Prostate gland (tissue), 2 donors: ENCODE data around the gene ABLIM1. TPM values are rescaled to one million over a fixed set of nuclear protein-coding genes. Genes with fewer than 3 reads are reported as not detected.

ENCODE experiments used
- DNase-seq: peaks from one replicate; pipeline ENCODE4 v3.0.0-alpha.2; 2019; ENCODE audit warnings: low spot score
- H3K27ac ChIP-seq, 2 donors: fragments of 200-600 bp; sonication (generic); 2 replicates each; pipeline ENCODE4 v1.5.1; 2017 to 2019
- H3K27me3 ChIP-seq: fragments of 200-600 bp; sonication (generic); replicated peaks from 2 replicates; pipeline ENCODE4 v1.5.1; 2019; ENCODE audit not compliant: insufficient read depth
- H3K36me3 ChIP-seq, 2 donors: fragments of 200-600 bp; sonication (generic); 1 replicate in 1 of 2; 2 replicates in 1 of 2; pipeline versions ENCODE4 v1.5.1 to v1.8.1; 2017 to 2019
- H3K4me1 ChIP-seq: fragments of 200-600 bp; sonication (generic); replicated peaks from 2 replicates; pipeline ENCODE4 v1.5.1; 2019
- H3K4me3 ChIP-seq, 2 donors: fragments of 200-600 bp; sonication (generic); 2 replicates each; pipeline ENCODE4 v1.5.1; 2017 to 2019
- H3K9me3 ChIP-seq: fragments of 200-600 bp; sonication (generic); 2 replicates; pipeline ENCODE4 v1.5.1; 2017
- POLR2A ChIP-seq: fragments of 450-650 bp; IDR thresholded peaks from one replicate; pipeline ENCODE4 v1.6.1; 2016; ENCODE audit warnings: antibody characterized with exemption, mild to moderate bottlenecking
- POLR2AphosphoS5 ChIP-seq: sonication (generic); formaldehyde crosslinking; IDR thresholded peaks from one replicate; pipeline ENCODE4 v1.6.1; 2017; ENCODE audit warnings: antibody characterized with exemption
- WGBS: methylation state at CpG from one replicate; pipeline ENCODE4 v1.1.5; 2018; 5-methylcytosine and 5-hydroxymethylcytosine counted together
- intact Hi-C: fragments of 100-400 bp; cut with DNase I; formaldehyde crosslinking; loops from one replicate; pipeline ENCODE4 v1.14.2; 2022
- total RNA-seq, 2 donors: library from RNA; depleted of rRNA; stranded (reverse); fragments of >200 nt; gene quantifications; one replicate each; pipeline ENCODE4 v1.1.0, GENCODE V29; 2016
- TF ChIP-seq, protein P1 (sequence below), 4 experiments: fragments of 200-600 bp in 2 of 4; fragments of 450-650 bp in 2 of 4; sonication (generic) in 2 of 4; IDR thresholded peaks; 1 replicate in 3 of 4; 2 replicates in 1 of 4; pipeline ENCODE4 v1.5.1; 2016 to 2019; ENCODE audit warnings: antibody characterized with exemption in 4 of 4, mild to moderate bottlenecking in 2 of 4, moderate library complexity in 2 of 4

ABLIM1 gene
- total RNA-seq, 2 donors from 2014 or later = 43.9 to 138 TPM

DNA sequence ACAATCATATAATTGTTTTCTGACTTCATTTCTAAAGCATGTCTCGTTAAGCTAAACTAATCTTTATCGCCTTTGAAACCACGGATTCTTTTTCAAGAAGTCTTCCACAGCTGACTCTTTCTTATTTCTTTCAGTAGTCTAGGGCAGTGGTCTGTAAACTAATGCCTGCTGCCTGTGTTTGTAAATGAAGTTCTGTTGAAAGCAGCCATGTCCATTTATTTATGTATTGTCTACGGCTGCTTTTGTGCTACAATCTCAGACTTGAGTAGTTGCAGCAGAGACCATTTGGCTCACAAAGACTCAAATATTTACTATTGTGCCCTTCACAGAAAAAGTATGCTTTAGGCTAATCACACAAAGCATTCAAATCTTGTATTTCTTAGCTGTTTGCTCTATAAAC, 20.3 kb upstream of the ABLIM1 start:
- intact Hi-C loops = no loop called here
- Histone ChIP-seq H3K27me3 (no peaks in the 10 kb centered on the region), H3K4me1 (no peaks in the 10 kb centered on the region), H3K9me3 (no peaks in the 10 kb centered on the region), H3K36me3 (no peaks in the 10 kb centered on the region), H3K4me3 (no peak overlapping the region), H3K27ac (no peak overlapping the region)
- TF ChIP-seq, protein P1, sequence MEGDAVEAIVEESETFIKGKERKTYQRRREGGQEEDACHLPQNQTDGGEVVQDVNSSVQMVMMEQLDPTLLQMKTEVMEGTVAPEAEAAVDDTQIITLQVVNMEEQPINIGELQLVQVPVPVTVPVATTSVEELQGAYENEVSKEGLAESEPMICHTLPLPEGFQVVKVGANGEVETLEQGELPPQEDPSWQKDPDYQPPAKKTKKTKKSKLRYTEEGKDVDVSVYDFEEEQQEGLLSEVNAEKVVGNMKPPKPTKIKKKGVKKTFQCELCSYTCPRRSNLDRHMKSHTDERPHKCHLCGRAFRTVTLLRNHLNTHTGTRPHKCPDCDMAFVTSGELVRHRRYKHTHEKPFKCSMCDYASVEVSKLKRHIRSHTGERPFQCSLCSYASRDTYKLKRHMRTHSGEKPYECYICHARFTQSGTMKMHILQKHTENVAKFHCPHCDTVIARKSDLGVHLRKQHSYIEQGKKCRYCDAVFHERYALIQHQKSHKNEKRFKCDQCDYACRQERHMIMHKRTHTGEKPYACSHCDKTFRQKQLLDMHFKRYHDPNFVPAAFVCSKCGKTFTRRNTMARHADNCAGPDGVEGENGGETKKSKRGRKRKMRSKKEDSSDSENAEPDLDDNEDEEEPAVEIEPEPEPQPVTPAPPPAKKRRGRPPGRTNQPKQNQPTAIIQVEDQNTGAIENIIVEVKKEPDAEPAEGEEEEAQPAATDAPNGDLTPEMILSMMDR (IDR thresholded peaks at IDR 0.05) = no peak
- TF ChIP-seq POLR2A = no peak
- TF ChIP-seq POLR2AphosphoS5 = no peak
- WGBS = 63% methylated on average over 4 of the region's 4 CpGs
- DNase-seq = no peak

DNA sequence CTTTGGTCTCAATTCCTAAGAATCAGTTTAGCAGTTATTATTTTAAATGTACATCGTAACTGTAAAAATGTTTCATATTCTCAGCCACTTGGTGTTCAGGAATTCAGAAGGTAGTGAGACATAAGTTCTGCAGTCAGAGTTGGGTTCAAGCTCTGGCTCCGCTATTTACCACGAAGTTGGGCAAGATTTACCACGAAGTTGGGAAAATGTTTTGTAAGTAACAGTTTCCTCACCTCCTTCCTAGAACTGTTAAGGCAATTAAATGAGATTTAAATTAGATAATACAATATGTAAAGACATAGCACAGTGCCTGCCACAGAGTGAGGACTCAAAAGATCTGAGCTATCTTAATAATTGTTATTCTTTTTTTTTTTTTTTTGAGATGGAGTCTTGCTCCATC, 16.3 kb upstream of the ABLIM1 start:
- DNase-seq = no peak
- TF ChIP-seq POLR2A = no peak
- no peak for TF ChIP-seq POLR2AphosphoS5
- TF ChIP-seq, protein P1 (IDR thresholded peaks at IDR 0.05) = no peak
- Histone ChIP-seq H3K4me1 (no peaks in the 10 kb centered on the region), H3K4me3 (no peak overlapping the region), H3K9me3 (no peaks in the 10 kb centered on the region), H3K27ac (no peak overlapping the region), H3K27me3 (no peaks in the 10 kb centered on the region), H3K36me3 (no peaks in the 10 kb centered on the region)
- intact Hi-C loops = no loop called here
- 93% methylated on average over 4 of the region's 4 CpGs for WGBS

DNA sequence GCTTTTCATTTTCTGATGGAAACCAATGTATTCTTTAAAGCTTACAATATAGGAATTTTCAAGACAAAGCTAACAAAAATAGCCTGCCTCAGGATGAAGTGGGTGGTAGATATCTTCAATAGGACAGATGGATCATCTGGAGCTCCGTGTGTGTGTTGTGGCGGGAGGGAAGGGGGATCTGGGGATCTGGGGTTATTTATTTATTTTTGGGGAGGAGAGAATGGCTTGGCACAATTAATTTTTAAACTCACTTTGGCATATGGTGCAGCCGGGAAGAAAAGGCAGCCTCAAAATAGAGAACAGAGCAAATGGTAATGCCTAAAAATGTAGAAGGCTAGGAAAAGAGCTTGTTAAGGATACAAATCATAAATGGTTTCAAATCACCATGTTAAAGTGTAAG, 11.6 kb upstream of the ABLIM1 start:
- no peaks in the 10 kb centered on the region for H3K36me3 ChIP-seq
- DNase-seq = no peak
- no peaks in the 10 kb centered on the region for H3K9me3 ChIP-seq
- no peak overlapping the region for H3K4me3 ChIP-seq
- H3K27me3 ChIP-seq = no peaks in the 10 kb centered on the region
- H3K27ac ChIP-seq = no peak overlapping the region
- H3K4me1 ChIP-seq = no peaks in the 10 kb centered on the region
- intact Hi-C loops = no loop called here
- TF ChIP-seq POLR2A (no peak), POLR2AphosphoS5 (no peak)
- 92% methylated on average over 3 of the region's 3 CpGs for whole genome bisulfite sequencing

DNA sequence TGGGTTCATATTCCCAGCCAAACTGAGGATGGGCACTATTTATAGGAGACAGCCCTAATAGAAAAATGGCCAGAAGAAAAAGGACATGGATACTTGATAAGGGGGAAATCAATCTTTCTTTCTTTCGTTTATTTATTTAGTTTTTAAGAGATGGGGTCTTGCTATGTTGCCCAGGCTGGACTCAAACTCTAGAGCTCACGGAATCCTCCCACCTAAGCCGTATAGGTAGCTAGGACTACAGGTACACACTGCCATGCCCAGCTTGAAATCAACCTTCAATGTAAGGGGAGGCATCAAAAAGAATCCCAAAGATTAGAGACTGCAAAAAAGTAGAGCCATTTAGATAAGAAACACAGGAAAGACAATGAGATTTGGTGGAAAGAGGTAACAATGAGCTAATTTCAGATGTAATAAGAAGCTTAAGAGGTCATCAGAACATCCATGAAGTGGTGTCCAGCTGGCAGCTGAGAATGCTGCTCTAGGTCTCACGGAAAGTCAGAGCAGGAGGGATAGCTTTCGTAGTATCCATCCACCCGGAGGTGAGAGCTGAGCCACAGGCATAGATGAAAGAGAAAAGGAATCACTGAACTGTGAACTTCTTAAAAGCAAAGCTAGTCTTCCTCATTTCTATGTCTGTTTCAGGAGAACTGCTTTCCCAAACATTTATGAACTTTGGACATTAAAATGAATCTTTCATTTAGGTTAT, 10.5 kb upstream of the ABLIM1 start:
- Histone ChIP-seq H3K27ac (no peak overlapping the region), H3K36me3 (no peaks in the 10 kb centered on the region), H3K4me1 (no peaks in the 10 kb centered on the region), H3K9me3 (no peaks in the 10 kb centered on the region), H3K27me3 (no peaks in the 10 kb centered on the region), H3K4me3 (no peak overlapping the region)
- DNase-seq = no peak
- TF ChIP-seq, protein P1 (IDR thresholded peaks at IDR 0.05) = no peak
- TF ChIP-seq POLR2A (no peak), POLR2AphosphoS5 (no peak)
- intact Hi-C loops = no loop called here
- 93% methylated on average over 6 of the region's 6 CpGs for WGBS

DNA sequence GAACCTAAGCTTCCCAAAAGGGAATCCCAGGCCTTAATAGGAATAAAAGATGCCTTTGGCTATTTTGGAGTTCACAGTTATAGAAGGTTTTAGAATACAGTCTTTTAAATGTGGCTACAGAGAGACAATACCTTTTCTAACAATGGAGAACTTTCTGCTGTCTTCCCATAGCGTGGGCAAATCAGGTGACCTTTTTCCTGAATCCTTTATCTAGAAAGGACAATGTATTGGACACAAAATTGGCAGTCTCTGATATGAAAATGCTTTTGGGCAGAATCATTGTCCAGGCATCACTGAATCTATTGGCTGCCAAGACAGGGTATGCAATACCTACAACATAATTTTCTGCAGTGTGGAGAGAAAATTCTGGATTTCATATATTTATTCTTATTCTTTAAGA, 7.8 kb upstream of the ABLIM1 start:
- no peak for TF ChIP-seq POLR2A
- H3K36me3 ChIP-seq = no peaks in the 10 kb centered on the region
- no peak for DNase-seq
- intact Hi-C loops = no loop called here
- H3K27ac ChIP-seq = no peak overlapping the region
- no peaks in the 10 kb centered on the region for H3K9me3 ChIP-seq
- H3K27me3 ChIP-seq = no peaks in the 10 kb centered on the region
- 86% methylated on average over 1 of the region's 1 CpG for WGBS
- H3K4me1 ChIP-seq = no peaks in the 10 kb centered on the region
- H3K4me3 ChIP-seq = no peak overlapping the region

DNA sequence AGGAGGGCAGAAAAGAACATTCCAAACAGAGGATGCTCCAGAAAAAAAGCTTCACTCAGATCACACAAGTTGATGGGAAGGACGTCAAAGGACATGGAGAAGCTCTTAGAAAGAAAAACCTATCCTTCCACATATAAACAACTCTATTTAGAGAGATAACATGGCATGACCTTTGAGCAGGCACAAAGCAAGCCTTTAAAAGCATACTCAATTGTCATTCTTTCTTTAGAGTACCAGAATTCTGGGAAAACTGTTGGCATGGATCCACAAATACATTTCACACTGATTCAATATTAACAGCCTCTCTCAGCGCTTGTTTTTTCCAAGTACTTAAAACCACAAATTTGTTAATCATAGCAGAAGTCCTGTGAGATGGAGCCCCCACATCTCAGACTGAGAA, 7.3 kb upstream of the ABLIM1 start:
- H3K27ac ChIP-seq = no peak overlapping the region
- intact Hi-C loops = no loop called here
- H3K36me3 ChIP-seq = no peaks in the 10 kb centered on the region
- DNase-seq = no peak
- H3K9me3 ChIP-seq = no peaks in the 10 kb centered on the region
- H3K4me1 ChIP-seq = no peaks in the 10 kb centered on the region
- TF ChIP-seq, protein P1 (IDR thresholded peaks at IDR 0.05) = no peak
- TF ChIP-seq POLR2A = no peak
- TF ChIP-seq POLR2AphosphoS5 = no peak
- no peaks in the 10 kb centered on the region for H3K27me3 ChIP-seq
- WGBS = 67% methylated on average over 2 of the region's 2 CpGs
- no peak overlapping the region for H3K4me3 ChIP-seq
